NCI-H345 (cell line): ENCODE results near the gene ANKRD33B.
"Not testable (repeated sequence)": the region's sequence is repeated elsewhere in the genome, so short reads cannot be mapped to it uniquely, and the experiment has no call there.

Experiments used
- DNase-seq: peaks from one replicate; lab custom pipeline; 2025; lab: John Stamatoyannopoulos, UW

ANKRD33B gene

GRCh38 chr5:10559151-10559550, 4.7 kb upstream of the ANKRD33B start:
- no peak for DNase-seq

- DNase-seq, result no peak
Measured at GRCh38 chr5:10559871-10560270, 4.0 kb upstream of the ANKRD33B start.

- DNase-seq, result no peak
Measured at GRCh38 chr5:10562201-10563109, 1.4 kb upstream of the ANKRD33B start.

- DNase-seq, result no peak
Measured at GRCh38 chr5:10563110-10563944, 543 bp upstream of the ANKRD33B start.

DNA sequence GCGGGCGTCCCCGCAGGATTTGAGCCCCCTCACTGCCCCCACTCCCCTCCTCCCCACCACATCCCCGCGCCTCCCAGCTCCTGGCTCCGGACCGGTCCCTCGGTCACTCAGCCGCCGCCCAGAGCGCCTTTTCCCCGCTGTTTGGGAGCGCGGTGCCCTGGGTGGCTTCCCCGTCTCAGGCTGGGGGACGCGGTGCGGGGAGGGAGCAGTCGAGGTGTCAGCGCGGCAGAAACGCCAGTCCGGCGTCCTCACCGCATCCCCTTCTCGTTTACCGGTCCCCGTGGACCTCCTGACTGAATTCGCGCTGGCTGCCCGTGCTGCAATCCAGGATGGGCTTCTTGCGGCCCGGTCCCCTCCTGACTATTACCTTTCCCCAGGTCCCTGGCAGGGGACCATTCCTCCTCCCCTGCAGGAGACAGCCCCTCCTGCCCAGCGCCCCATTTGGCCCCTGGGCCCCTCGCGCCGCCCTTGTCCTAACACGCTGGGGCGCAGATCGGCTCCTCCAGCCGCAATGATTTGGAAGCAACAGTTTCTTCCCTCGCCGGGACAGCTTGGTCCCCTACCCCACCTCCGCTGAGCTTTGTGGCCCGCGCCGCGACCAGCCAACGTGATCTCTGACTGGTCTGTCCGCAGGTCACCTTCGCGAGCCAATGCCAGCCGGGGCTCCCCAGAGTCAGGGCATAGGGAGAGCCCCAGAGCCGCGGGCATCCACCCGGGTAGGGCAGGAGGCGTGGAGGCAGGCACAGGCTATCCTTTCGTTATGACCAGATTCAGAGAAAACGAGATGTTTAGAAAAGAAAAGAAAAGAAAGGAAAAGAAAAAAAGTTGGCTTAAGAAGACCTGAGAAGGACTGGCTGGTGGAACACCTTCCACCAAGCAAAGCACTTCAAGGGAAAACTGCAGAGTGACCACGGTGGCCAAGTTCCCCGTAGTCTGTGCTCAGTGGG, 1.2 kb downstream of the ANKRD33B start:
- DNase-seq, result no peak

DNA sequence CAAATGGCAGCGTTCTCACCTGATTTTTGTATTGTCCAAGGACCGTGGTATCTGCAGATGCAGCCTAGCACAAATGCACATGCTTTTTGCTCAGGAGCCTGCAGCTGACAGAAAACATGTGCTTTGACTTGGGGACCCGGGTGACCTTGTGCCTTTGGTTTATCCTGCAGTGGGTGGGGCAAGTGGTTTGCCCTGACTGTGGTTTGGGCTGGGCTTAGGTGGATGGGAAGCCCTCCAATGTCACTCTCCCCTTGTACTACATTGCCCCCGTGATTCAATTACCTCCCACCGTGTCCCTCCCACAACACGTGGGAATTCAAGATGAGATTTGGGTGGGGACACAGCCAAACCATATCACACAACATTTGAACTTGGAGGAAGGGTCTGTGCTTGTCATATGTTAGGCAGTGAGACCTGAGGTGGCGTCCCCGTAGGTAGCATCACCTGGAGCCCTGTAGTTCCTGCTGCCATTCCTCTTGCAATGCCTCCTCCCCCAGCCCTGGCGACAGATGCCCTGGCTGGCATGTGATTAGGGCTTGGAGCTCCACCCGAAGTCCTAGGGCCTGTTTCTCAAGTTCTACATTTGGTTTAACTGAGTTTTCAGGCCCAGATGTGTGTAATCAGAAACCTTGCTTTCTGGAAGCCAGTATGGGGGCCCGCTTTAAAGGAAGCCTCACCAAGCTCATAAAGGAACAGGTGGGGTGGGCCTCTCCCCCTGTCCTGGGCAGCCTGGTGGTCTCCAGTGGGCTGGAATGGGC, 2.1 kb downstream of the ANKRD33B start:
- no peak for DNase-seq

GRCh38 chr5:10566543-10567068, 2.7 kb downstream of the ANKRD33B start:
- no peak for DNase-seq

GRCh38 chr5:10567121-10567591, 3.3 kb downstream of the ANKRD33B start:
- DNase-seq, result no peak

- DNase-seq, result no peak
Measured at GRCh38 chr5:10567781-10568321, 4.0 kb downstream of the ANKRD33B start.

- not testable (repeated sequence) for DNase-seq
Measured at GRCh38 chr5:10570540-10570939, 6.7 kb downstream of the ANKRD33B start.

DNA sequence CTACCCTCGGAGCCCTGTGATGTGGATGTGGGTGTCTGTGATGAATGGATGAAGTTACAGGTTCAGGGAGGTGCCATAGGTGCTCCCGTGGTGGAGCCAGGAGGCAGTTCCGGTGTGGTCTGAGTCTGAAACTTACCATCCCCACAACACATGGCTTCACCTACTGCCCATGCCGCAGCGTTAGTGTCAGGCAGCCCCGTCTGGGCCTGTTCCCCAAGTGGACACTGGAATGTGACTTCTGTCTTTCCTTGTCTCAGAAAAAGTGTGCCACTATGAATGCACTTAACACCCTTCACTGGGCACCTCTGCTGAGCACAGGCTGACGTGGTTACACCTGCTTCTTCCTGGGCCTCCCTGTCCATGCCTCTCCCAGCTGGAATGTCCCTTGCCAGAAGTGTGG, 8.6 kb downstream of the ANKRD33B start:
- no peak for DNase-seq

GRCh38 chr5:10573487-10574145, 9.7 kb downstream of the ANKRD33B start:
- no peak for DNase-seq

GRCh38 chr5:10574879-10575278, 11.0 kb downstream of the ANKRD33B start:
- DNase-seq, result not testable (repeated sequence)

DNA sequence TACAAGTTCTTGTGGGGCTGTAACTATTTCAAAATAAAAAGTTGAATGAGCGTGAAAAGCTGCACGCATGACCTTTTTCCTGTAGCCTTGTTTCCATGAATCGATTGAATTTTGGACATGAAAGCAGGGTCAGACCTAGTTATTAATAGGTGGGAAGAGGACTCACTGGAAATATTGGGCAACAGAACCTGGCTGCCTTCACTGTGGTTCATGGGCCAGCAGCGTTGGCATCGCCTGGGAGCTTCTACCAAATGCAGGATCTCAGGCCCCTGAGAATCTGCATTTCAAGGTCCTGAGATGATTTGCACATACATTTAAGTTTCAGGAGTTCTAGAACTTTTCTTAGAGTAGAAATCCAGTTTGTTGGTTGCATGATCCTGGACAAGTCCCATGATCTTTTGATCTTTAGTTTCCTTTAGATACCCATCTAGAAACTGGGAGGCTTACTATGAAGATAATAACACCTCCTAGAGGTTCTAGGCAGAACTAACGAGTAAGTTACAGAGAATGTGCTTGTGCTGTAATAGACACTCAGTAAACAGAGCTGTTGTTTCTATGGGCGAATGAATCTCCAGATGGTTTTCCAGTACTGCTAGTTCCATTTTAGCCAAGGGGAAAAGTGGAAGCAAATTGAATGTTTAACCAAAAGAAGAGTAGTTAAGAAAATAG, 12.4 kb downstream of the ANKRD33B start:
- DNase-seq, result no peak

DNA sequence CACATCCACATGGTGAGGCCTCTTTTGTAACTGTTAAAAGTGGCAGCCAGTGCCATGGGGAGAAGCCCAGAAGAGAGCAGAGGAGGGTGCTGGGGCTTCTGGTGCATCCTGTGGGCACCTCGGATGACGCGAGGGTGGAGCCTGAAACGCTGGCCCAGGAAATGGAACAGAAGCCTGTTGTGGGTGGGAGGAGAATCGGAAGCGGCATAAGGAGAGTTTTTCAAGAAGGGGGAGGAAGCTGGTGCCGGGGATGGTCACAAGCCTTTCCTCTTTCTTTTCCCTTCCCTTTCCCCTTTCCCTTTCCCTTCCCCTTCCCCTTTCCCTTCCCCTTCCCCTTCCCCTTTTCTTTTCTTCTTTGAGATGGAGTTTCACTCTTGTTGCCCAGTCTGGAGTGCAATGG, 12.9 kb downstream of the ANKRD33B start:
- DNase-seq, result no peak

DNA sequence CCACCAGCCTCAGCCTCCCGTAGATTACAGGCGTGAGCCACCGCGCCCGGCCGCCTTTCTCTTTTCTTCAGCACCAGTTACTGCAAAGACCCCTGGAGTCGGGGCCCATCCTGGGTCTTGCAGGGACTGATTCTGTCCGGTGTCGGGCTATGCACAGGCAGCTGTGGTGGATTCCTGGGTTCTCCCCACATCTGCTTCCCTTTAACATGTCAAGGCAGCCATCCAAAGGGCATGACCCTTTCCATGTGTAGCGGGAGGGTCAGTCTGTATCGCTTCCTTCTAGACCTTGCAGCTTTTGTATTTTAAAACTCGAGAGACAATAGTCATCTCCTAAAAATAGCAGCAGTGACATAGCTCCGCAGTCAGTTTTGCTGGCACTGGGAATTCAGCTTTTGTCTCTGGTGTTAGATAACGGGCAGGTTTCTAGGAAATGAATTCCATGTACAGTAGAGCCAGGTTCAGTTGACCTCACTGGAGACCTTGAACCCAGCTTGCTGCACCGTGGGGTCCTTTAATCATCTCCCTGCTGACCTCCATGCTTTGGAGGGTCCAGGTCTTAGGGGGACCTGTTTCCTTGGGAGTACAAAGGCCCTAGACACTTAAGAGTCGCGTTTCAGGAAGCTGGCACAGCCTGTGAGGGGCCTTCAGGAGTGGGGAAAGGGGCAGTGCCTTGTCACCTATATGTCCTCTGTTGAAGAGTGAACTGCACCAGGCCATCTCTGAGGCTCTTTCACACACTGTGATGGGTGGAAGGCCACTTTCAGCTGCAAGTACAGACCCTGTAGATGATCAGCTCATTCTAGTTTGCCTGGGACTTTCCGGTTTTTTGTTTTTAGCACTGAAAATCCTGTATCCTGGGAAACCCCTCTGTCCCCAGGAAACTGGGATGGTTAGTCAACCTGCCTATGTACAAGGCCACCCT, 13.8 kb downstream of the ANKRD33B start:
- DNase-seq, result no peak

DNA sequence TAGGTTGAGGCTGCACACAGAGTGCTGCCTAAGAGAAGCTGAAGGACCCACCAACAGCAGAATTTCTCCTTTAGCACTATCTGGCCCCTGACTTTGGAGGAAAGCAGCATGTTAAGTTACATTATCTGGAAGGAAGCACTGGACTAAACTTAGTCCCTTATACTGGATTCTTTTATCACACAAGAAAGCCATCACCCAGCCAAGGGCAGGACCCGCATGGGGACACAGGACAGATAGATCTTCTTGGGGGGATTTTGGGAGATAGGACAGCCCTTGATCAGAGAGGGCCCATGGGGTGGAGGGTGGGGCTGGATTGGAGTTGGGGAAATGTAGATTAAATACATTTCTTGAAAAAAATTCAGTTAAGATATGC, 14.4 kb downstream of the ANKRD33B start:
- DNase-seq, result no peak

DNA sequence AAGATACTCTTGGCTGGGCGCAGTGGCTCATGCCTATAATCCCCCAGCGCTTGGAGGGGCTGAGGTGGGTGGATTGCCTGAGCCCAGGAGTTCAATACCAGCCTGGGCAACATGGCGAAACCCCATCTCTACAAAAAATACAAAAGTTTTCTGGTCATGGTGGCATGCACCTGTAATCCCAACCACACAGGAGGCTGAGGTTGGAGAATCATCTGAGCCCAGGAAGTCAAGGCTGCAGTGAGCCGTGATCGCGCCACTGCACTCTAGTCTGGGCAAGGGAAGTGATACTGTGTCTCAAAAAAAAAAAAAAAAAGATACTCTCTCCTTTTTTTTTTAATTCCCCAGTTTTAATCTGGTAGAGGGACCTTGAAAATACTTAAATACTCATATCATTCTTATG, 15.0 kb downstream of the ANKRD33B start:
- no peak for DNase-seq
